HG02678 (cell line): Measurements from ENCODE around the gene LHX6.

Experiments
- ATAC-seq: cut with Tn5 transposase; IDR thresholded peaks from one replicate; pipeline ENCODE4 v1.9.1; 2021; ENCODE audit warnings: mild to moderate bottlenecking, moderate library complexity; ENCODE audit not compliant: unreplicated experiment

Gene LHX6

GRCh38 chr9:122158202-122158601 is 70.6 kb downstream of the LHX6 start:
- ATAC-seq = no peak

- no peak for ATAC-seq
Observed at GRCh38 chr9:122155796-122156195, 73.0 kb downstream of the LHX6 start.
